NOMO-1 treated with DMSO at 0.1 percent for 48 hours (cell line): ENCODE data around the gene PKHD1.
"Not testable (repeated sequence)": the region's sequence is repeated elsewhere in the genome, so short reads cannot be mapped to it uniquely, and the experiment has no call there.

Source experiments
- DNase-seq: peaks from one replicate; lab custom pipeline; 2025; ENCODE audit not compliant: unreplicated experiment; lab: John Stamatoyannopoulos, UW

PKHD1 gene

GRCh38 chr6:51934098-51934497 lies 153.3 kb downstream of the PKHD1 start:
- no peak for DNase-seq

- no peak for DNase-seq
Observed at GRCh38 chr6:51932956-51933355, 154.5 kb downstream of the PKHD1 start.

GRCh38 chr6:51930602-51931001 lies 156.8 kb downstream of the PKHD1 start:
- no peak for DNase-seq

DNA sequence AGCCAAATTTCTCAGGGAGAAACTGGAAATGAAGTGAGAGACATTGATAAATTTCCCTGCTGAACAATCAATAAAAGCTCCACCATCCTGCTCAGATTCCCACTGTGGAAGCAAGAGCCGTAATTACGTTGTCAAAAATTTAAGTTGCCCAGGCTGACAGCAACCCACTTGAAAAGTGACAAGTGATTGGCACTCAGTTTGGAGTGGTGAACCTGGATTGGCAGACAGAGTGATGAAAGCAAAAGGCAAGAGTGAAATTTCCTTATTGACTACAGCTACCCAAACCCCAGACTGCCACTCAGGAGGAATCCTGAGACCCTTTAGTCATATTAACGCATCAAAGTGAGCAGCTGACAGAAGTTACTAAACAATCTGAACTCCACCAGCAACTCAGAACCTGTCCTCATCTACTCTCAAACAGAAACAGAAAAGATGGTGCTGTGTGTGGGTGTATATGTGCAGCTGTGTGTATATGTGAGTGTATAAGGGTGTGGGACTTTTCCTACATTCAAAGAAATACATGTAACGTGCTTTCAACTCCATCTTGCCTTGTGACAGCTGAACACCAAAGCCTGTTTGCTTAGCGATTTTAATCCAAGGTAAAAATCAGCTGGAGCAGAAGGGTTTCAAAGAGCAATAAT lies 157.4 kb downstream of the PKHD1 start:
- DNase-seq = no peak

DNA sequence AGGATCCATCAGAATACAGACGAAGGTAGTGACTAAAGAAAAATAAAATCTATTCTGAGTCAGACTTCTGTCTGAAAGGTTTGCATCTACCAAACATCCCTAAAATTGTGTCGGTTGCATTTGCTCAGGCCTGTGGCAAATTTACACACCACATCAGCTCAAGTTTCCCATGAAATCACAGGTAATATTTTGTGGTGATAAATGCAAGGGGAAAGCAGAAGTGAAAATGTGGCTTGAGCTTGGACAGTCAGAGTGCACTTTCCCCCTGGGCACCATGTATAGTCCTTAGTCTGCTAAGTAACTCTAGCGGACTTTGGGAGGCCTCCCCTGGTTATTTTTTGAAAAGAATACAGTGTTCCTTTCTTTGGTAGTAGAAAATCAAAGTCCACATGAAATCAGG lies 159.1 kb downstream of the PKHD1 start:
- peak; percentile 56 for DNase-seq

- DNase-seq = no peak
Observed at GRCh38 chr6:51927450-51927849, 160.0 kb downstream of the PKHD1 start.

GRCh38 chr6:51926125-51926524 lies 161.3 kb downstream of the PKHD1 start:
- no peak for DNase-seq

- not testable (repeated sequence) for DNase-seq
Observed at GRCh38 chr6:51922479-51922878, 164.9 kb downstream of the PKHD1 start.

DNA sequence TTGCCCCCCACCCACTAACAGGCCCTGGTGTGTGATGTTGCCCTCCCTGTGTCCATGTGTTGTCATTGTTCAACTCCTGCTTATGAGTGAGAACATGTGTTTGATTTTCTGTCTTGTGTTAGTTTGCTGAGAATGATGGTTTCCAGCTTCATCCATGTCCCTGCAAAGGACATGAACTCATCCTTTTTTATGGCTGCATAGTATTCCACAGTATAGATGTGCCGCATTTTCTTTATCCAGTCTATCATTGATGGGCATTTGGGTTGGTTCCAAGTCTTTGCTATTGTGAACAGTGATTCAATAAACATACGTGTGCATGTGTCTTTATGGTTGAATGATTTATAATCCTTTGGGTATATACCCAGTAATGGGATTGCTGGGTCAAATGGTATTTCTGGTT lies 169.1 kb downstream of the PKHD1 start:
- not testable (repeated sequence) for DNase-seq

DNA sequence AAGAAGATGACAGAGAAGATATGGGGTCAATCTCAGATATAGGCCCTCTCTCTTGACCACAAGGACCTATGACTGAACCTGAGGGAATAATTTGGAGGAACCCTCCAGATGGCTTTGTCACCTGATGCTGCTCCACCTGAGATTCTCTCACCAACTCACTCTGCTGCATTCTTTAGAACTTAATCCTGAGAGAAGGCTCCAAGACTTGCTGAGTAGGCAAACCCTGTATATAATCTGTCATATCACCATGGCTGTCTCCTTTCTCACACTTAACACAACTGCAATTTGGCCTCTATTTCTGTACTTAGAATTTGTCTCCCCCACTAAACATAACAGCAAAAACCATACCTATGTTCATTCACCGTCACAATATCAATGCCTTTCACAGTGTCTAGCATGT lies 172.3 kb downstream of the PKHD1 start:
- no peak for DNase-seq

DNA sequence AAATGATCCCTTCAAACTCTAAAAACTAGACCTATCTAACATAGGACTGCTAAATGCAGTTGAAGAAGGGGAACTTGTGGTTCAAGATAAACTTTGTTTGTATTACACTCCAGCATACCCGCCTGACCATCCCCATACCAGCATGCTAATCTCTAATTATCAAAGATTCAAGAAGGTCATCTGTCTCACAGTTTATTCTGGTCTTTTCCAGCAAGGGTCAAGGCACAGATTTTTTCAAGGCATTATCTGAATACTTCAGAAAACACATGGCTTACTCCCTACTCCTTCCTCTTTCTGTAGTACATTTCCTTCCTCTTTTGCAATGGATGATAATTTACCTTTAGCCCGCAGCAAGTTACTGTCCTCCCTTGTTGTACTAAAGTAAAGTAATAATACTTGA lies 174.1 kb downstream of the PKHD1 start:
- peak; percentile 95 for DNase-seq

DNA sequence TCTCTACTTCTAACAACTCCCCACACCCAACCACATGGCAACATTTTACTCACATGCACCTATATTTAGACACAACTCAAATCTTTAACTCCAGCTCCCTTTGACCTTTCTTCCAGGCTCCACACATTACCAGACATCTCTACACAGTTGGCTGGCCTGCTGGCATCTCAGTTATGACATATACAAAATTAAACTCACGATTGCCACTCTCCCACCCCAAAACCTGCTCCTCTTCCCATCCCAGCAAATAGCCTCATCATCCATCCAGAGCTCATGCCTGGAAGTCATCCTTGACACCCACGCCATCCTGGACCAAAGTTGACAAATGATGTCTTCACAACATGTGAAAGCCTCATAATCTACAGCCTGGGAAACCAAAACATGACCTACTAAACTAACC lies 176.6 kb downstream of the PKHD1 start:
- DNase-seq = no peak

GRCh38 chr6:51908243-51908642 lies 179.2 kb downstream of the PKHD1 start:
- DNase-seq = no peak

DNA sequence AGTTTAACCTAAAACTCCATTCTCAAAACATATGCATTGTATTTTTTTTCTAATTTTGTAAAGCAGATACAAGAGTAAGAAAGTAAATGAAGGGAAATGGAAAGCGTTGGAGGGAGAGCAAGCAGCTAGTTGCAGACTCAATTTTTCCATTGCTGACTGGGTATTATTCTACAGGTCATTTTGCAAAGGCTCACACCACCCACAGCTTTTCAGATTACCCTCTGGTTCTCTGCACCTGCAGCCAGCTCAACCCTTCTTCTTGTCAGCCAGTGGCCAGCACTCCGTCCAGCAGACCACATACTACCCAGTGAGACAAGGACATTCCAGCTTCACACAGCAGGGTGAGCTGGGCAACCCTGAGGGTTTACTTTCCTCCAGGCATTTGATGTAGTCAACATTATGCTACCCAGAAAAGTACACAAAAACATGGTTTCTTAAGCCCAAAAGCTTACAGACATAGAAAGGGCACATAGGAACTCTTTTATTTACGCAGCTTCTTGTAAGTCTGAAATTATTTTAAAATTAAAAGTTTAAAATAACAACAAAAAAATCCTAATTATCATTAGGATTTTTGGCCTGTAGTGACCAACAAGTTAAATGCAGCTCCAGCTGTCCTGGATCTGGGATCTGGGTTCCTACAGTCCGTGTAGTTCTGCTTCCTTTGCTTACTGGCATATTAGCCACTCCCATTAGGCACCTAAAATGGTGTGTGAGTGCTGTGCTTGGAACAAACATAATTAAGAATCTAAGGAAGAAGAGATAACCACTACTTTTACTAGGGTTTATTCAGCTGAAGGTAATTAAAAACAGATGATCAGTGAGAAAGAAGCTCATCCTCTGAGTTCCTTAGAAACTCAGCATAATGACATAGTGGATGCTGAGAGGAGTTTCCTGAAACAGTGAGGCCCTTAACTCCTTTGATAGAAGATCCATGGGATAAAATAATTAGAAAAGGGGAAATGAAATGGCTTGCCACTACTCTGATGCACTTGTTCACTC lies 185.3 kb downstream of the PKHD1 start:
- DNase-seq = no peak

DNA sequence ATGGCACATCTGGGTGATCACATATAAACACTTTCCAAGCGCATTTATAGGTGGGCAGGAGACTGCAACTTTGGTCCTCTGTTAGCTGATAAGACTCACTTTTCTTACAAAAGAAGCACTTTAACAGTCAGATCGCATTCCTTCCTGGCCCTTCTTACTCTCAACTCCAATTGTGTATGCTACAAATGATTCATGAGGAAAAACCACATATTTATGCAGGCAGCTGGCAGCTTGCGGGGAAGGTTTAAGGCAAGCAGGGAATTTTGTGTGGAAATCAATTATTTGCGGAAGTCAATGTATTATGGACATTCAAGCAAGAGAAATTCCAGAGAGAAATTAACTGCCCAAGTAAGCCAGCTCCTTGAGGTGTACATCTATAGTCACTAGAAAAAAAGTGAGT lies 194.0 kb downstream of the PKHD1 start:
- no peak for DNase-seq

- no peak for DNase-seq
Observed at GRCh38 chr6:51892750-51893149, 194.7 kb downstream of the PKHD1 start.

DNA sequence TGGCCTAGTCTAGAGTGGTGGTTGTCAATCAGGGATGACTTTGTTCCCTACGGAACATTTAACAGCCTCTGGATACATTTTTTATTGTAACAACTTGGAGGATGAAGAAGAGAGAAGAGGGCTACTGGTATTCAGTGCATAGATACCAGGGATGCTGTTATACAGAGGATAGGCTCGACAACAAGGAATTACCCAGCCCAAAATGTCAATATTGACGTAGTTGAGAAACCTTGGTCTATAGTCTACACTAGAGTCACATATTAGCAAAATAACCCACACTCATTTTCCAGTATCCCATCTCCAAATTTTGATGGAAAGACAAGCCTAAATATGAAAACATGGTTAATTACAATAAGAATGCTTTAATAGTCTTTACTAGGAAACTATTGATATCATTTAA lies 195.1 kb downstream of the PKHD1 start:
- no peak for DNase-seq

DNA sequence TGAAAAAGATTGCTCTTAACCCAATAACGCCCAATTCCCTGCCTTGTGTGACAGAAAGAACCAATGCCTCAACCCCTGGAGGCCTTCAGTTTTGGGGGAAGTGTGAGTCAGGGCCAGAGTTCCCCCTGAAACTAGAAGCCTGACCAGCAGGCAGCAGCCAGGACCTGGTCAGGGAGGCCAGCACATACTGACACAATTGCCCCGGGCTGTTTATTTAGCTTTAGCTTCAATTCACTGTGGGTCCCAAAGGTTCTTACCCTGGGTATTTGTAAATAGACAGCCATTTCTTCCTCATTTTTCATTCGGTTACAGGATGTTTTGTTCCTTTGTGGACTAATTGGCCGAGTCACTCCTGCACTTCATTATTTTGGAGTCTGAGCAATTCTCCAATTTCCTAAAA lies 195.6 kb downstream of the PKHD1 start:
- no peak for DNase-seq

GRCh38 chr6:51887859-51888258 lies 199.6 kb downstream of the PKHD1 start:
- DNase-seq = no peak

GRCh38 chr6:51885957-51886356 lies 201.5 kb downstream of the PKHD1 start:
- DNase-seq = no peak

DNA sequence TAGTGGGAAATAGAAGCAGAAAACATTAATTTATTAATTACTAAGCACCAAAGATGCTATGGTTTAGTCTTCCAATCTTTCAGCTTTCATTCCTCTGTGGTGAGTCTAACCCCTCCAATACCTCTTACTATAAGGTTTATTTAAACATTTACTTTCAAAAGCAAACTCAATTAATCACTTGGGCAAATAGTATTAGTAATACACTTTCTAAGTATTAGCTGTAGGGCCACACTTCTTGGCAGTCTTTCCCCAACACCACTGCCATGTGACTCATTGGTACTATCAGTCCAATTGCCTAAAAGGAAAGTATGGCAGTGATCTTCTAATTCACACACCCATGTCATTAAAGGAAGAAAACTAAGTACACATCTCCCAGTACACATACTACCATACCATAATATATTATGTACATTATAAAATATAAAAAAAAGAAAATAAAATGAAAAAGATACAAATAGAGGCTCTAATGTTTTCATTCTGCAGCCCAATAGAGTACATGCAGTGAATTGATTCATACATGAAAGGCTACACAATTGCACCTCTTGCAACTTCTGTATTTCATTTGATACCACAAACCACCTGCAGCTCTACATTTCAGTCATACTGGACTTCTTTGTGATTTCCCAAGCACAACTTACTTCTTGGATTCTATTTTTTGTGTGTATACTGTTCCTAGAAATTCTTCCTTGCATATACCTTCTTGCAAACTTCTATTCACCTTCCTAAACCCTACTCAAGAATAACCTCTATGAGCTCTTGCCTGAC lies 218.6 kb downstream of the PKHD1 start:
- DNase-seq = no peak

GRCh38 chr6:51866867-51867266 lies 220.5 kb downstream of the PKHD1 start:
- no peak for DNase-seq
